ENCODE results near the gene BLM.
"Not testable (repeated sequence)": the region's sequence is repeated elsewhere in the genome, so short reads cannot be mapped to it uniquely, and the experiment has no call there.

BLM gene

DNA sequence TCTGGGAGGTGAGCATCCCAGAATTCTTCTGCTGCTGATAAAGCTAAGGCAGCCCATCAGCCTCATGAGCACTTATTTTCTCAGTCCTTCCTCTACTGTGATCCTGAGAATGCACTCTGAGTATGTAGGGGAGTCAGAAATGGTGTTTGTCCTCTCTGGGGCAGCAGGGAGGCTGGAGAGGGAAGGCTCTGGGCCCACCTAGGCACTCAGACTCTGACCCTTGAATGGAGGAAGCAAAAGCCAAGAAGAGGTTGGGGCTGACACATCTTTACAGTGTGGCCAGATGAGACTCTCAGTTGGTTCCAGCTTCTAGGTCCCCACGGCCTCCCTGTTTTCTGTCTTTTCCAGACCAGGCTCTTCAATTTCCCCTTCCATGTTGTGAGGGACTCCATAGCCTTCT lies 36.1 kb upstream of the BLM start:
- Histone ChIP-seq H3K27ac (ENCODE audit: low read depth, low read length, severe bottlenecking) (no peak overlapping the region), H3K9me3 (ENCODE audit: control insufficient read depth, low read length) (no peaks in the 10 kb centered on the region), H3K36me3 (ENCODE audit: control insufficient read depth, insufficient read depth, low read length) (no peaks in the 10 kb centered on the region), H3K4me3 (ENCODE audit: extremely low read depth, insufficient read depth, low read length, poor library complexity, severe bottlenecking) (no peak overlapping the region), H3K4me1 (ENCODE audit: control insufficient read depth, insufficient read depth, low read length, poor library complexity, severe bottlenecking) (no peaks in the 10 kb centered on the region)
- WGBS, 2 experiments (ENCODE audit: insufficient coverage in 2 of 2), result 89 to 93% methylated on average over 1 of the region's 1 CpG

DNA sequence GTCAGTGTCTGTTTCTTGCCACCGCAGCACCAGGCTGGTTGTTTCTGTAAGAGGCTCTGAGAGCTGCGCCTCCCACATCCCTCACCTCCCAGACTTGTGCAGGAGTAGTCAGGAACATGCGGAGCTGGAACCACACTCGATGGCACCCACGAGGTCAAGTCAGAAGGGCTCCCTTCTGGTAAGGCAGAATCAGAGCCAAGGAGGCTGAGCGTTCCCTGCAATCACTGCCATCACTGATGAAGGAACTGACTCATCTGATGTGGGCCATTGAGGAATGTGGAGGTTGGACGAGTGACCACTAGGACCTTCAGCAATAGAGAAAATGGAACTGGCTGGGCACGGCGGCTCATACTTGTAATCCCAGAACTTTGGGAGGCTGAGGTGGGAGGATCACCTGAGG lies 35.7 kb upstream of the BLM start:
- Histone ChIP-seq H3K4me3 (ENCODE audit: extremely low read depth, insufficient read depth, low read length, poor library complexity, severe bottlenecking) (no peak overlapping the region), H3K36me3 (ENCODE audit: control insufficient read depth, insufficient read depth, low read length) (no peaks in the 10 kb centered on the region), H3K9me3 (ENCODE audit: control insufficient read depth, low read length) (no peaks in the 10 kb centered on the region), H3K27ac (ENCODE audit: low read depth, low read length, severe bottlenecking) (no peak overlapping the region), H3K4me1 (ENCODE audit: control insufficient read depth, insufficient read depth, low read length, poor library complexity, severe bottlenecking) (no peaks in the 10 kb centered on the region)
- 90 to 97% methylated on average over 5 to 9 of the region's 9 CpGs for WGBS, 2 experiments (ENCODE audit: insufficient coverage in 2 of 2)

- Histone ChIP-seq H3K9me3 (ENCODE audit: control insufficient read depth, low read length) (no peaks in the 10 kb centered on the region), H3K4me1 (ENCODE audit: control insufficient read depth, insufficient read depth, low read length, poor library complexity, severe bottlenecking) (no peaks in the 10 kb centered on the region), H3K4me3 (ENCODE audit: extremely low read depth, insufficient read depth, low read length, poor library complexity, severe bottlenecking) (no peak overlapping the region), H3K36me3 (ENCODE audit: control insufficient read depth, insufficient read depth, low read length) (no peaks in the 10 kb centered on the region), H3K27ac (ENCODE audit: low read depth, low read length, severe bottlenecking) (no peak overlapping the region)
- WGBS, 2 experiments (ENCODE audit: insufficient coverage in 2 of 2), result 82 to 86% methylated on average over 6 to 10 of the region's 10 CpGs
Measured at GRCh38 chr15:90683371-90683770, 33.8 kb upstream of the BLM start.

- no peaks in the 10 kb centered on the region for H3K36me3 ChIP-seq (ENCODE audit: control insufficient read depth, insufficient read depth, low read length)
- no peaks in the 10 kb centered on the region for H3K4me1 ChIP-seq (ENCODE audit: control insufficient read depth, insufficient read depth, low read length, poor library complexity, severe bottlenecking)
- no peaks in the 10 kb centered on the region for H3K9me3 ChIP-seq (ENCODE audit: control insufficient read depth, low read length)
- H3K27ac ChIP-seq (ENCODE audit: low read depth, low read length, severe bottlenecking), result no peak overlapping the region
- no peak overlapping the region for H3K4me3 ChIP-seq (ENCODE audit: extremely low read depth, insufficient read depth, low read length, poor library complexity, severe bottlenecking)
- WGBS, 2 experiments (ENCODE audit: insufficient coverage in 2 of 2), result 67 to 80% methylated on average over 1 to 2 of the region's 4 CpGs
Measured at GRCh38 chr15:90683876-90684275, 33.3 kb upstream of the BLM start.

DNA sequence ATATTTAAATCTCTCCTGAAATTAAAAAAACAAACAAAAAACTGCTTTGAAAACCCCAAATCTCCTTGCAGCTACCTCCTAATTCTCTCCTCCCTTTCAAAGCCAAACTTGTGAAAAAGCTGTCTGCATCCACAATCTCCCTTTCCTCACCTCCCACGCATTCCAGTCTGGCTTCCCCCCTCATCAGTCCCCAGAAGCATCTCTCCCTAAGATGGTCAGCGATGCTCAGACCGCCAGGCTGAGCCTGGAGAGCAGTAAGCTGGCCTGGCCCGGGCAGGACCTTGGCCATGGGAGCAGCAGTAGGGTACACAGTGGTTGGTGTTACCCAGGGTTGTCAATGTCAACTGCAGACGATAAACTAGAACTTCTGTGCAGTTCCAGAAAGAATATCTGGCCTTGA lies 32.9 kb upstream of the BLM start:
- H3K36me3 ChIP-seq (ENCODE audit: control insufficient read depth, insufficient read depth, low read length), result no peaks in the 10 kb centered on the region
- no peaks in the 10 kb centered on the region for H3K9me3 ChIP-seq (ENCODE audit: control insufficient read depth, low read length)
- H3K4me1 ChIP-seq (ENCODE audit: control insufficient read depth, insufficient read depth, low read length, poor library complexity, severe bottlenecking), result no peaks in the 10 kb centered on the region
- H3K4me3 ChIP-seq (ENCODE audit: extremely low read depth, insufficient read depth, low read length, poor library complexity, severe bottlenecking), result no peak overlapping the region
- H3K27ac ChIP-seq (ENCODE audit: low read depth, low read length, severe bottlenecking), result no peak overlapping the region
- 82 to 94% methylated on average over 3 to 5 of the region's 5 CpGs for WGBS, 2 experiments (ENCODE audit: insufficient coverage in 2 of 2)

GRCh38 chr15:90685591-90686434 lies 31.3 kb upstream of the BLM start:
- Histone ChIP-seq H3K4me1 (ENCODE audit: control insufficient read depth, insufficient read depth, low read length, poor library complexity, severe bottlenecking) (no peaks in the 10 kb centered on the region), H3K36me3 (ENCODE audit: control insufficient read depth, insufficient read depth, low read length) (no peaks in the 10 kb centered on the region), H3K4me3 (ENCODE audit: extremely low read depth, insufficient read depth, low read length, poor library complexity, severe bottlenecking) (no peak overlapping the region), H3K27ac (ENCODE audit: low read depth, low read length, severe bottlenecking) (no peak overlapping the region), H3K9me3 (ENCODE audit: control insufficient read depth, low read length) (no peaks in the 10 kb centered on the region)
- WGBS, 2 experiments (ENCODE audit: insufficient coverage in 2 of 2), result 91% methylated on average over 8 of the region's 11 CpGs

DNA sequence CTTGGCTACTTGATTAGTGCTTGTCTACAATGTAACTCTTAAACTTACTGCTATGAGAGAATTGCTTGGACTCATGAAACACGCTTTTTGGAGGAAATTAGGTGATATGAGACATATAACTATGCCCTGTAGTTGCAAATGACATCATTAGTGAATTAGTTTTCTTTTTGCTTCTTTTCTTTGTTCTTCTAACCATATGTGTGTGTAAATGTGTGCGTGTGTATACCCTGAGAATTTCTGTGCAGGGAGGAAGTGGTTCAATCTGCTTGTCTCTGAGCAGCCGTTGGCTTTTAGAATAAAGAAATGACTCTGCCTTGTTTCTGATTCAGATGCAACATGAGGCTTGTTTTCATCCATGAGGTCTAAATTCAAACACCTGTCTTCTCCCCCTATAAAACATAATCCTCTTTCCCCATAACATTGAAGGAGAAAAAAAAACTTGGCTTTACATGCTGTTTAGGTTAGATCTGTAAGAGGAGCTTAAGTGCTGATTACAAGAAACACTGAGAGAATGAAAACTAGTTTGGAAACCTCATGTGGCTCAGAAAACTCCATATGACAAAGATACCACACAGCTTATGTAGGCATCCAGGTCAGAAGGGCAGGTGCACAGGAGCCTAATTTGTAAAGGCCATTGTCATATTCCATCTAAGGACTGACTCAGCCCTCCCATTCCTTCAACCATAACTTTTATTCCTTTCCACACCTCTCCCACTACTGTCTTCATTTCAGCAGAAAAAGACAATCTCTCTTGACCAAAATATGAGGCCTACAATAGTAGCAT lies 30.5 kb upstream of the BLM start:
- WGBS, 2 experiments (ENCODE audit: insufficient coverage in 2 of 2), result 94 to 100% methylated on average over 2 to 3 of the region's 3 CpGs
- Histone ChIP-seq H3K4me1 (ENCODE audit: control insufficient read depth, insufficient read depth, low read length, poor library complexity, severe bottlenecking) (no peaks in the 10 kb centered on the region), H3K27ac (ENCODE audit: low read depth, low read length, severe bottlenecking) (no peak overlapping the region), H3K9me3 (ENCODE audit: control insufficient read depth, low read length) (no peaks in the 10 kb centered on the region), H3K36me3 (ENCODE audit: control insufficient read depth, insufficient read depth, low read length) (no peaks in the 10 kb centered on the region), H3K4me3 (ENCODE audit: extremely low read depth, insufficient read depth, low read length, poor library complexity, severe bottlenecking) (no peak overlapping the region)

DNA sequence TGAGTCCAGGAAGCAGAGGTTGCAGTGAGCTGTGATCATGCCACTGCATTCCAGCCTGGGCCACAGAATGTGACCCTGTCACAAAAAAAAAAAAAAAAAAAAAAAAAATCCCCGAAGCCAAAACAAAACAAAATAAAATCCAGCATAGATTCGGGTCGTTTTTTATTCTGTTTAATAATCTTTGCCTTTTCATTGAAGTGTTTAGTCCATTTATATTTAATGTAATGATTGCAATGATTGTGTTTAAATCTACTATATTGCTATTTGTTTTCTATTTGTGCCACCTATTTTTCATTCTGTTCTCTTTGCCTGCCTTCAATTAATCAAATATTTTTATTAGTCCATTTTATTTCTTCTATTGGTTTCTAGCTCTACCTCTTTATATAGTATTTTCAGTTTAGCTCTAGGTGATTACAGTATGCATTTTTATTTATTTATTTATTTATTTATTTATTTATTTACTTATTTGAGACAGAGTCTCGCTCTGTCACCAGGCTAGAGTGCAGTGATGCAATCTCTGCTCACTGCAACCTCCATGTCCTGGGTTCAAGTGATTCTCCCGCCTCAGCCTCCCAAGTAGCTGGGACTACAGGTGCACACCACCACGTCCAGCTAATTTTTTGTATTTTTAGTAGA lies 27.7 kb upstream of the BLM start:
- H3K4me1 ChIP-seq (ENCODE audit: control insufficient read depth, insufficient read depth, low read length, poor library complexity, severe bottlenecking); H3K4me3 ChIP-seq (ENCODE audit: extremely low read depth, insufficient read depth, low read length, poor library complexity, severe bottlenecking); H3K27ac ChIP-seq (ENCODE audit: low read depth, low read length, severe bottlenecking); H3K9me3 ChIP-seq (ENCODE audit: control insufficient read depth, low read length); H3K36me3 ChIP-seq (ENCODE audit: control insufficient read depth, insufficient read depth, low read length): not testable (repeated sequence)
- no CpG with 5 or more reads among the region's 6 CpGs for WGBS, 2 experiments (ENCODE audit: insufficient coverage in 2 of 2)

DNA sequence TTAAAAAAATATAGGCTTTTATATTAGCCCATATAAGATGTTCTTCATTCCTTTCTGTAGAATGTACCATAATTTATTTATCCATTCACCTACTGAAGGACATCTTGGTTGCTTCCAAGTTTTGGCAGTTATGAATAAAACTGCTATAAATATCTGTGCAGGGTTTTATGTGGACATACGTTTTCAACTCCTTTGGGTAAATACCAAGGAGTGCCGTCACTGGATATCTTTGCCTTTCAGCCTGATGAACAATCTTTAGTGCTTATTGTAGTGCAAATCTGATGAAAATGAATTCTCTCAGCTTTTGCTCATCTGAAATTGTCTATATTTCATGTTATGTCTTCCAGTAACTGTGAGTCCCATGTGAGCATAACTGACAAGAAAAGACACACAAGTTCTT lies 26.6 kb upstream of the BLM start:
- Histone ChIP-seq H3K4me1 (ENCODE audit: control insufficient read depth, insufficient read depth, low read length, poor library complexity, severe bottlenecking) (no peaks in the 10 kb centered on the region), H3K9me3 (ENCODE audit: control insufficient read depth, low read length) (no peaks in the 10 kb centered on the region), H3K36me3 (ENCODE audit: control insufficient read depth, insufficient read depth, low read length) (no peaks in the 10 kb centered on the region), H3K4me3 (ENCODE audit: extremely low read depth, insufficient read depth, low read length, poor library complexity, severe bottlenecking) (no peak overlapping the region), H3K27ac (ENCODE audit: low read depth, low read length, severe bottlenecking) (no peak overlapping the region)
- 79 to 80% methylated on average over 1 to 2 of the region's 2 CpGs for WGBS, 2 experiments (ENCODE audit: insufficient coverage in 2 of 2)

GRCh38 chr15:90691369-90691768 lies 25.8 kb upstream of the BLM start:
- H3K36me3 ChIP-seq (ENCODE audit: control insufficient read depth, insufficient read depth, low read length), result no peaks in the 10 kb centered on the region
- 80 to 86% methylated on average over 2 to 4 of the region's 4 CpGs for WGBS, 2 experiments (ENCODE audit: insufficient coverage in 2 of 2)

More at GRCh38 chr15:90691369-90691768, 25.8 kb upstream of the BLM start:
- H3K4me1 ChIP-seq (ENCODE audit: control insufficient read depth, insufficient read depth, low read length, poor library complexity, severe bottlenecking), result no peaks in the 10 kb centered on the region
- no peaks in the 10 kb centered on the region for H3K9me3 ChIP-seq (ENCODE audit: control insufficient read depth, low read length)
- no peak overlapping the region for H3K27ac ChIP-seq (ENCODE audit: low read depth, low read length, severe bottlenecking)
- no peak overlapping the region for H3K4me3 ChIP-seq (ENCODE audit: extremely low read depth, insufficient read depth, low read length, poor library complexity, severe bottlenecking)
